SU-DHL-6 (cell line): ENCODE data around the gene DGLUCY.

ENCODE experiments used
- H2AFZ ChIP-seq: fragments of 200-600 bp; sonication (generic); 2 replicates; pipeline ENCODE4 v1.6.1; 2014; ENCODE audit warnings: low read depth, mild to moderate bottlenecking, moderate library complexity, mixed read lengths, antibody characterized with exemption, low read length; ENCODE audit not compliant: severe bottlenecking
- H3F3A ChIP-seq: fragments of 200-600 bp; shearing (Covaris generic); 2 replicates; pipeline ENCODE4 v1.6.0; 2016; ENCODE audit warnings: antibody characterized with exemption, mild to moderate bottlenecking; ENCODE audit not compliant: insufficient read depth
- H3K27ac ChIP-seq: fragments of 200-600 bp; sonication (generic); 2 replicates; pipeline ENCODE4 v1.5.1; 2016; ENCODE audit warnings: low read depth, mild to moderate bottlenecking, low read length, moderate library complexity, mixed read lengths
- H3K27me3 ChIP-seq: fragments of 200-600 bp; sonication (generic), shearing (Covaris generic); 2 replicates; pipeline ENCODE4 v1.6.0; 2014; ENCODE audit warnings: mild to moderate bottlenecking, low read length
- H3K36me3 ChIP-seq: fragments of 200-600 bp; sonication (generic); 2 replicates; pipeline ENCODE4 v1.6.1; 2014; ENCODE audit warnings: mild to moderate bottlenecking, low read length, mixed read lengths
- H3K4me2 ChIP-seq: fragments of 300-600, 200-600 bp; shearing (Covaris generic), sonication (generic); 2 replicates; pipeline ENCODE4 v1.6.0; 2014; ENCODE audit warnings: low read length, low read depth, mild to moderate bottlenecking; ENCODE audit not compliant: poor library complexity, severe bottlenecking
- H3K4me3 ChIP-seq: fragments of 200-600 bp; sonication (generic); 2 replicates; pipeline ENCODE4 v1.5.1; 2014; ENCODE audit warnings: antibody characterized with exemption, low read length, mild to moderate bottlenecking, mixed read lengths; ENCODE audit not compliant: insufficient read depth, poor library complexity, severe bottlenecking
- H3K79me2 ChIP-seq: fragments of 200-600 bp; sonication (generic); 2 replicates; pipeline ENCODE4 v1.6.1; 2014; ENCODE audit warnings: mild to moderate bottlenecking, low read length, moderate library complexity; ENCODE audit not compliant: insufficient read depth
- H3K9ac ChIP-seq: fragments of 200-600 bp; sonication (generic); 2 replicates; pipeline ENCODE4 v1.7.0; 2014; ENCODE audit warnings: mild to moderate bottlenecking, low read length
- H3K9me2 ChIP-seq: fragments of 200-600 bp; sonication (generic); replicated peaks from 2 replicates; pipeline ENCODE4 v1.6.1; 2014; ENCODE audit warnings: low read length; ENCODE audit not compliant: insufficient read depth
- H3K9me3 ChIP-seq: fragments of 200-600 bp; sonication (generic); 2 replicates; pipeline ENCODE4 v1.6.1; 2014; ENCODE audit warnings: low read length, mixed read lengths; ENCODE audit not compliant: insufficient read depth
- H4K20me1 ChIP-seq: fragments of 200-600 bp; sonication (generic); 2 replicates; pipeline ENCODE4 v1.6.1; 2014; ENCODE audit warnings: low read depth, mild to moderate bottlenecking, antibody characterized with exemption, low read length, moderate library complexity, mixed read lengths
- EZH2phosphoT487 ChIP-seq: fragments of 200-600 bp; sonication (generic), shearing (Covaris generic); conservative IDR thresholded peaks from 2 replicates; pipeline ENCODE4 v1.6.1; 2018; ENCODE audit warnings: mild to moderate bottlenecking, antibody characterized with exemption, low read length, moderate library complexity, mixed read lengths
- TF ChIP-seq, protein P1 (sequence below): fragments of 200-600 bp; sonication (generic); IDR thresholded peaks from one replicate; pipeline ENCODE4 v1.5.1; 2017; ENCODE audit warnings: antibody characterized with exemption, mild to moderate bottlenecking, low read length, moderate library complexity; ENCODE audit not compliant: insufficient read depth, poor library complexity, severe bottlenecking

DGLUCY gene

DNA sequence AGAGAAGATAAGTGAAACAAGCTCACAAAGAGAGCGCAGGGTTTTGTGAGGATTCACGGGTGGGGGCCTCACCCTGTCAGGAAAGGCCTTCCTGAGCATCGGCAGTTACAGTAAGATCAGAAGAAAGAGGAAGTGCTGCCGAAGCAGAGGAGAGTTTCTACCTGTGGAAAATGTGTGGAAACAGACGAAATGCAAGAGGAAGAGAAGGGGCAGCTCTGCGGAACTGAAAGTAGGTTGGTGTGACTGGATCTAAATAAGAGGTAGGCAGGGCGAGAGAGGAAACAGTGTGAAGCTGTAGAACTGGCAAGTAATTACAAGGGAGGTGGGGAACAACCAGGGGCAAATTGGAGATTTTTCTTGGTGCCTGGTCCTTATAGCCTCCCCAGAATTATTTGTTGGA, 128.0 kb downstream of the DGLUCY start:
- Histone ChIP-seq H3K4me3 (peak overlapping the region; percentile 11), H3F3A (0 out of 2 replicates have a peak, but pooled peaks cover 4% of the 10 kb centered on the region), H3K36me3 (no peaks in the 10 kb centered on the region), H3K79me2 (no peaks in the 10 kb centered on the region), H3K27me3 (no peaks in the 10 kb centered on the region), H3K9ac (peak overlapping the region; percentile 31), H3K27ac (peak overlapping the region; percentile 75), H3K9me2 (no peaks in the 10 kb centered on the region), H3K4me2 (peak overlapping the region; percentile 49), H2AFZ (peak overlapping the region; percentile 24), H3K9me3 (no peaks in the 10 kb centered on the region), H4K20me1 (no peaks in the 10 kb centered on the region)
- TF ChIP-seq, protein P1, sequence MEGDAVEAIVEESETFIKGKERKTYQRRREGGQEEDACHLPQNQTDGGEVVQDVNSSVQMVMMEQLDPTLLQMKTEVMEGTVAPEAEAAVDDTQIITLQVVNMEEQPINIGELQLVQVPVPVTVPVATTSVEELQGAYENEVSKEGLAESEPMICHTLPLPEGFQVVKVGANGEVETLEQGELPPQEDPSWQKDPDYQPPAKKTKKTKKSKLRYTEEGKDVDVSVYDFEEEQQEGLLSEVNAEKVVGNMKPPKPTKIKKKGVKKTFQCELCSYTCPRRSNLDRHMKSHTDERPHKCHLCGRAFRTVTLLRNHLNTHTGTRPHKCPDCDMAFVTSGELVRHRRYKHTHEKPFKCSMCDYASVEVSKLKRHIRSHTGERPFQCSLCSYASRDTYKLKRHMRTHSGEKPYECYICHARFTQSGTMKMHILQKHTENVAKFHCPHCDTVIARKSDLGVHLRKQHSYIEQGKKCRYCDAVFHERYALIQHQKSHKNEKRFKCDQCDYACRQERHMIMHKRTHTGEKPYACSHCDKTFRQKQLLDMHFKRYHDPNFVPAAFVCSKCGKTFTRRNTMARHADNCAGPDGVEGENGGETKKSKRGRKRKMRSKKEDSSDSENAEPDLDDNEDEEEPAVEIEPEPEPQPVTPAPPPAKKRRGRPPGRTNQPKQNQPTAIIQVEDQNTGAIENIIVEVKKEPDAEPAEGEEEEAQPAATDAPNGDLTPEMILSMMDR, result no peak
- no peak for TF ChIP-seq EZH2phosphoT487

DNA sequence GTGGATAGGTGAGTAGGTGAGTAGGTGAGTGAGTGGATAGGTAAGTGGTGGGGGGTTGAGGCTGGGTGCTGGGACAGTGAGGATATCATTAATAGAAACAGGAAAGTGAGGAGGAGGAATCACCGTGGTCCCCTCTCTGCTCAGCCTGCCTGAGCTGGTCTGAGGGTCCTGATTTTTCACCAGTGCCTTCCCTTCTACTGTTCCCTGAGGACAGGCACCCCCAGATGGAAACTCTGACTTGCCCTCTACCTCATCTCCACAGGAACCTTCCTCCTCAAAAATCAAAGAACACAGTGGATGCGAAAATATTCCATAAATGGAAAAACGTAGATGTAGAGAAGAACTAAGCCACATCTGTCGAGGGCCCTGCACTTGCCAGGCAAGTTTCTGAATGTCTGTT, 128.8 kb downstream of the DGLUCY start:
- Histone ChIP-seq H3K27me3 (no peaks in the 10 kb centered on the region), H3F3A (0 out of 2 replicates have a peak, but pooled peaks cover 4% of the 10 kb centered on the region), H2AFZ (no peak overlapping the region), H3K79me2 (no peaks in the 10 kb centered on the region), H3K9me2 (no peaks in the 10 kb centered on the region), H3K4me2 (peak overlapping the region; percentile 49), H3K27ac (peak overlapping the region; percentile 54), H3K36me3 (no peaks in the 10 kb centered on the region), H4K20me1 (no peaks in the 10 kb centered on the region), H3K9me3 (no peaks in the 10 kb centered on the region), H3K4me3 (no peak overlapping the region), H3K9ac (peak overlapping the region; percentile 19; the same call in 1 of the 2 replicates)
- TF ChIP-seq EZH2phosphoT487, result no peak
- TF ChIP-seq, protein P1, result no peak

DNA sequence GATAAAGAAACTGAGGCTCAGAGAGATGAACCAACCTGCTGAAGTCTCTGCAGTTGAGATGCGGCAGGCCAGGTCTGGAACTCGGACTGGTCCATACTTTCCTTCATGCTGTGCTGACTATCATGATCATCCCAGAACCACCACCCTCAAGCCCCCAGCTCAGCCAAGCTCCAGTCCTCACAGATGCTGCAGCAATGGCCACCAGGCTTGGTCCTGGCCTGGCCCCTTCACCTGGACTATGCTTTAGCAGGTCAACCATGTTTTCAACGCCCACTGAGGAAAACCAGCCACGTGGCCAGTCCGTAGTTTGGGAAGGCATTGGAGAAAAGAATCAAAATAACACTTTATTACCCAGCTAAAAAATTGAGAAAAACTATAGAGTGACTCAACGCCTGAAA, 129.2 kb downstream of the DGLUCY start:
- Histone ChIP-seq H3K27ac (peak overlapping the region; percentile 54), H3K9me2 (no peaks in the 10 kb centered on the region), H3K27me3 (no peaks in the 10 kb centered on the region), H2AFZ (no peak overlapping the region), H4K20me1 (no peaks in the 10 kb centered on the region), H3K9me3 (no peaks in the 10 kb centered on the region), H3K36me3 (no peaks in the 10 kb centered on the region), H3K79me2 (no peaks in the 10 kb centered on the region), H3K9ac (peak overlapping the region; percentile 19; the same call in 1 of the 2 replicates), H3F3A (0 out of 2 replicates have a peak, but pooled peaks cover 4% of the 10 kb centered on the region), H3K4me2 (peak overlapping the region; percentile 49), H3K4me3 (peak overlapping the region; percentile 2)
- TF ChIP-seq, protein P1, result no peak
- no peak for TF ChIP-seq EZH2phosphoT487
